Activated CD4-positive, alpha-beta T cell treated with anti-CD3 and anti-CD28 coated beads for 48 hours (primary cell): Measurements from ENCODE around the gene KRT36.

Experiments used
- DNase-seq: peaks from one replicate; pipeline ENCODE4 v3.0.0-alpha.2; 2020

KRT36 gene

DNA sequence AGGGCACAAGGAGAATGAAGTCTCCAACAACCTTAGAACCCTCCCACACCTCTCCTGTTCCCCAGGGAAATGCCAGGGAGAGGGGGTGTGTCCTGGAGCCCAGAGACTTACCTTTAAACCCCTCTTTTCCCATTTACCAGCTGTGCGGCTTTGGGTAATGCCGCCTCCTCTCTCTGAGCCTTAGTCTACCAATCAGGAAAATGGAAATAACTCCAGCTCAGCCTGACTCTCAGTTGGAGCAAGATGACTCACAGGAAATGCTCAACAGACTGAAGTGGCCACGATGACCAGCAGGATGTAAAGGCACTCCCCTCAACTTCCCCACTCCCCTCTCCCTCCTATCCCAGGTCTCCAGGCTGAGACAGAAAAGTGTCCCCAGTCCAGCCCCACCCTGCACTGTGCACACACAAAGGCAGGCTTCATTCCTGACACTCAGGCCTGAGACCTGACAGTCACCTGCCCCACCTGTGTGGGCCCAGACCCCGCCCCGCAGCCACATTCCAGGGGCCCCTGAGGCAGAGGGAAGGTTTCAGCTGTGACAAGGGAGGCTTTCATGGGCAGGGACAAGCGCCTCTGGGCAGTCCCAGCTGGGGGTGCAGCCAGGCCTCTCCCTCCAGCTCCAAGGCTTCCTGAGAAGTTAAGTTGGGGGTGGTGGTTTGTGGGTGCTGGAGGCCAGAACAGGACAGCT lies 32.0 kb upstream of the KRT36 start:
- no peak for DNase-seq

DNA sequence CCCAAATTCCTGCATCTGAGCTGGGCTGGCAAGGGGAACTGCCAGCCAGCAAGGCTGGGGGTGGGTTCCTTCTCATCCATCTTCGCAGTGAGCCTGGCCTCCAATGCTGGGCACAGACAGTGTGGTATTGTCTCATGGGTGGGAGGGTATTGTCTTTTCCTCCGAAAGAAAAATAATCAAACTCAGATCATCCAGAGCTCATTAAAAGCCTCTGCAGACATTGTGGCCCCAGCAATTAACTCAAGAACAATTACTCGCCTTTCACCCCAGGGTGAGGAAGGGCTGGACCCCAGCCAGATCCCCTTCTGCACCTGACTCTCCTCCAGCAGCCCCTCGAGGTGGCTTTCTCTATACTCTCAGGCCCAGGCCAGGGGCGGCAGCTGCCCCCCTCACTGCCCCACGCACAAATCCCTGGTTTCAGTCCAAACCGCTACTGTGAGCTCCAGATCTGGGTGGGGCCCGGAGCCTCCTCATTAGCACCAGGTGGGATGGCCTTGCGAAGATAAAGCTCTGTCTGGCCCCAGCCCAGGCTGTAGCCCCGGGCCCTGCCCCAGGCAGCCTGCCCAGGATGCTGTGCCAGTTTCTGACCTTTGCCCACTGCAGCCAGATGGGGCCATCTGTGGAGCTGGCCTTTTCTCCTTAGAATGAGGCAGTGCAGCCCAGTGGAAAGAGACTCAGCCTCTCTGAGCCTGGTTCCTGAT lies 31.3 kb upstream of the KRT36 start:
- no peak for DNase-seq

DNA sequence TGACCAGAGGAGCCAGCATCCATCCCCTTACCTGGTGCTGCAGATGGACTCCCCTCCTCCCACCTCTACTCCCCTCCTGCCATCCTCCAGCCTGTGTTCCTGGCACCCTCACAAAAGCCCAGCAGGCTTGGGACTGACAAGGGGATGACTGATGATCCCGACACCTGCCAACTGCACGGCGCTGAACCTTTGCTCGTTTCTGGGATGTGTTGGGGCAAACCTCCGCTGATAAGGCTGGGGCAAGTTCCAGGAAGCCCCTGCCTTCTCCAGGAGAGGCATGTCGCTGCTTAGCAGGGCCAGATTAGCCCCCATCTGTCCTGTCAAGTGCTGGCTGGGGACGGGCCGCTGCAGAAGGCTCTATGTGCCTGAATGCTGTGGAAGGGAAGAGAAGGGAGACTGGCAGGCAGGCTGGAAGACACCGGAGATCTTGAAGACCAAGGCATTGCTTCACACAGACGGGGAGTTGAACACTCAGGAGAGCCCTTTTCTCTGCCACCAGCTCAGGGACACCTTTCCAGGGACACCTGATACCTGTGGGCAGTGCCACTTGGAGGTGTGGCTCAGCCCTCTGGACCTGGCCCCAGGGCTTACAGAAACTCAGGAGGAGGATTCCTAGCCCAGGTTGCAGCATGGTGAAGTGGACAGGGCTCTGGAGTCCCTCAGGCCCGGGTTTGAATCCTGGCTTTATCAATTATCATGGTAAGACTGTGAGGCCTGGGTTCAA lies 30.0 kb upstream of the KRT36 start:
- no peak for DNase-seq

DNA sequence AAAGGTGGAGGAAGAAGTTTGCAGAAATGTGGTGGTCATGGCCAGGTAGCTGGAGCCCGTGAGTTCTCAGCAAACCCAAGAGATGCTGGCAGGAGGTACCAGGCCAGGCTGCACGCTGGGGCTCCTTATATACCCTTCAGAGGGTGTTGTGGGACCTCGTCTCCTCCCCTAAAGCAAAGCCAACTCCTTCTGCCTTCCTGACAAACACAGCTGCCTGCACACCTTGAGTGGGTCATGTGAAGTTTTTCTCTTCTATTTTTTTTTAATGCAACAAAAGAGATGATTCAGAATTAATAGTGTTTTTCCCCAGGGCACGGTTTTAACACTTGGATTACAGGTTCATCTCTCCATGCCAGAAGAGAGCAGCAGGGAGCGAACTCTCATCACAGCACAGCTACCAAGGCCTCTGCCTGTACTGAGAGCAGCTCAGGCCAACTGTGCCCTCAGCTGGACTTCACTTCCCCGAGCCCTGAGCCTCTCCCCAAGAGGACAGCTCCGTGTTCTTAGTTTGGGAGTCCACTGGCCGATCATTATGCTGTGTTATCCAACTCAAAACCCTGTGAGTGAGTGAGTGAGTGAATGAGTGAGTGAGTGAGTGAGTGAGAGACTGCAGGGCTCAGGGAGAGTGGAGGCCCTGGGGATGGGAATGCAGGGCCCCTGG lies 29.2 kb upstream of the KRT36 start, which contains the start of gene KRT15:
Gene KRT15, minus strand, starts transcription at position 102 of the 661 bp plus-strand sequence. Its CDS starts 63 bp downstream, at position 39.
- no peak for DNase-seq

DNA sequence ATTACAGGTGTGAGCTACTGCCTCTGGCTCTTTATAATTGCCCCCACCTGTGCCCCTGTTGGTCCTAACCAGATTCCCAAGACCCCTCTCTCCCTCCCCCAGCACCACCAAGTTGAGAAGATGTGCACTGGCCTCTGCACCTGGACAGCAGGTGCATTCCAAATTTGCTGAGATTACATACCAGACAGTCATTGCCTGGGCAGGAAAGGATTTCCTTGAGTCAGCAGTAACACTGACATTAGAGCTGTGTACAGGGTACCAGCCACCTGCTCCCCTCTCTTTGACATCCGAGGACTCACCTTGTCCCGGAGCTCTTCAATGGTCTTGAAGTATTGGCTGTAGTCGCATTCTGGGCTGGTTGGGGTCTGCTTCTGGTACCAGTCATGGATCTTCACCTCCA lies 28.3 kb upstream of the KRT36 start:
- DNase-seq = no peak

DNA sequence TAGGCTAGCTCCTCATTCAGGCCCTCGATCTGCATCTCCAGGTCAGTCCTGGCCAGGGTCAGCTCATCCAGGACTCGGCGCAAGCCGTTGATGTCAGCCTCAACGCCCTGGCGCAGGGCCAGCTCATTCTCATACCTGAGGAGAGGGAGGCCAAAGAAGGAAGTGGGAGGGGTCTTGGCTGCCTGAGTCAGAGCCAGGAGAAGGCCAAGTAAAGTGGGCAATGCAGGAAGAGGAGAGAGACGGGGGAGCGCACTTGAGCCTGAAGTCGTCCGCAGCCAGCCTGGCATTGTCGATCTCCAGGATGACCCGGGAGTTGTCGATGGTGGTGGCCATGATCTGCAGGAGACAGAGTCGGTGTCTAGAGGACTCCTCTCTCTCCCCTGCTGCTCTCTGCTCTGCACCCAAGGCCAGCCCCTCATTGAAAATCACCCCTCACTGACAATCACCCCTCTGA lies 27.1 kb upstream of the KRT36 start:
- DNase-seq = no peak

DNA sequence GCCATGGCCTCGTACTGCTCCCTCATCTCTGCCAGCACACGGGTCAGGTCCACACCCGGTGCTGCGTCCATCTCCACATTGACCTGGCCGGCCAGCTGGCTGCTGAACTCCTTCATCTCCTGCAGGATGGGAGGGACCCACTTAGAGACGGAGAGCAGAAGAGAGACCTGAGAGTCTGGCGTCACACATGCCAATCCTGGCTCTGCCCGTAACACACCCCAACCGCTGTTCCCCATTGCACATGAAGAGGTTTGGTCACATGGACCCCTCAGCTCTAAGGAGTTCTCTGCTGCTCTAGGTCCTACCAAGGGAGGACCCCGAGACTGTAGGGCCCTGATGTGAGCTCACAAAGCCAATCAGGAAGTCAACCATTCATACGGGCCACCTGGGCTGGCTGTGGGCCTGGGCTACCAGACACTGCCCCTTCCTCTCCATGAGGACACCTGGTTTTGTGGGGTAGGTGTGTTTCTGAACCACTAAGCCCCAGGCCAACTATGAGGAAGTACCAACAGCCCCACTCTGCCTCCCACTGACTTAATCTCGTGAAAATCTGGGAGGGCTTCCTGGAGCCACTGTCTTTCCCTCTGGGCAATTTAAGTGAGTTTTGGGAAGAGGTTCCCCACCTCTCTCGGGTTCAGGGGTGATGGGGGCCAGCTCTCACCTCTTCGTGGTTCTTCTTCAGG lies 26.6 kb upstream of the KRT36 start:
- no peak for DNase-seq

DNA sequence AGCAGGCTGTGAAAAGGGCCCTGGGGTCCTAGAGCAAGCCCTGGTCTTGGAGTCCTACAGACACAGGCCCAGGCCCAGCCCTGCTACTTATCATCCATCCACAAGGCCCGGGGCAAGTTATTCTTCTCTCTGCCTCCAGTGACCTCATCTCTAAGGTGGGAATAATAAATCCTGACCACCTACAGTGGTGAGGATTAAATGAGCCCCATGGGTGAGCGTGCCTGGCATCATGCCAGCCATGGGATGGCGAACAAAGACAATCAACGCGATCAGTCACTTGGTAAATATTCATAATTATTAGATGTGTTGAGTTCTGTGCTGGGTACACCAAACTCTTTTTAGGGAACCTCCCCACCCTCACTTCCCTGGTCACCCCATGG lies 23.4 kb upstream of the KRT36 start:
- DNase-seq = no peak

DNA sequence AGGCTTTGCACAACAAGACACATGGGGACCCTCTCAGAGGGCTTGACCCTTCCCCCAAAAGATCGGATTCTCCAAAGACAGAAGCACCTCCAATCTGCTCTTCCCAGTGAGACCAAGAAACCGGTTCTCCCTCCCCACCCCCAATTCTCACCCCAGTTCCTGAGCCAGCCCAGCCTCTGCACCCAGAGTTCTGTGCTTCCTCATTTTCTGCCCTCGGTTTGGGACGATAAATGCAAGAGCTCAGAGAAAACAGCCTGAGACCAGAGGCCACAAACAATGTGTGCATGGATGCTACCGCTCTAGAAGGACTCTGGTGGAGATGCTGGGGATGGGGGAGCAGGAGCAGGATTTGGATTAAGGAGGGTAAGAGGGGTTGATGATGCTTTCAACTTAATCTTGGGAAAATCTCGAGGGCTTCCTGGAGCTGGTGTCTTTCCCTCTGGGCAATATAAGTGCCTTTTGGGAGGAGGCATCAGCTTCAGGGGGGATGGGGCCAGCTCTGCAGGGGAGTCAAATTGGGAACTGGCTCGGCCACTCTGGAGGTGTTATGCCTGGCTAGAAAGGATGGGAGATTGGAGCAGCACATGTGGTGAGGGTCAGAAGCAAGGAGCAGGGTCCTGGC lies 22.9 kb upstream of the KRT36 start:
- no peak for DNase-seq

DNA sequence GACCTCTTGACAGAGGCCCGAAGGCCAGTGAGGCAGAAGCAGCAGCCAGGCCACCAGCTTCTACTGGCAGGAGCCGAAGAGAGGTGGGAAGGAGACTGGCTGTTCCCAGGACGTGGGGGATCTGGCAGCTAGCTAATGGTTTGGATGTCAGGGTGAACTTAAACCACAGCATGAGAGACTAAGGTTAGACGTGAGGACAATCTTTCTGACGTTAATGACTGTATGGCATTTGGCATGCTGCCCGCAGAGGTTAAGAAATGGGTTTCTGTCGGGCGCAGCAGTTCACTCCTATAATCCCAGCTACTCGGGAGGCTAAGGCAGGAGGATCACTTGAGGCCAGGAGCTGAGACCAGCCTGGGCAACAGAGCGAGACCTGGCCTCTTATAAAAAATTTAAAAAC lies 22.0 kb upstream of the KRT36 start:
- DNase-seq = no peak

DNA sequence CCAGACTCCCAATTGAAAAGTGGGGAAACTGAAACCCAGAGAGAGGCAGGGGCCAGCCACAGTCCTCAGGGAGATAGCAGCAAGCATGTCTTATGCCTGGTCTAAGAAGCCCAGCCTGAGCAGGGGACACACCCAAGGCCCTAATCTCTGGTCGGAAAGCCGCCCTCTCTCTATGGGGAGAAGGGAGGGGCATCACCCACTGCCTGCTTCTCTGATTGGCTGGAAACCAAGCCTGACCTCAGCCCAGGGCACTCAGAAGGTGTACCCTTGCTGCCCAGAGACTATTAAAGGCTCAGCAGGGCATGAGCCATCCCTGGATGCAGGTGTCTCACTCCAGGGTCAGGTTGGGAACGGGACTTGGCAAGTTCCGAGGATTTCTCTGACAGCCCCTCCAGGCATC lies 21.4 kb upstream of the KRT36 start:
- DNase-seq = no peak

DNA sequence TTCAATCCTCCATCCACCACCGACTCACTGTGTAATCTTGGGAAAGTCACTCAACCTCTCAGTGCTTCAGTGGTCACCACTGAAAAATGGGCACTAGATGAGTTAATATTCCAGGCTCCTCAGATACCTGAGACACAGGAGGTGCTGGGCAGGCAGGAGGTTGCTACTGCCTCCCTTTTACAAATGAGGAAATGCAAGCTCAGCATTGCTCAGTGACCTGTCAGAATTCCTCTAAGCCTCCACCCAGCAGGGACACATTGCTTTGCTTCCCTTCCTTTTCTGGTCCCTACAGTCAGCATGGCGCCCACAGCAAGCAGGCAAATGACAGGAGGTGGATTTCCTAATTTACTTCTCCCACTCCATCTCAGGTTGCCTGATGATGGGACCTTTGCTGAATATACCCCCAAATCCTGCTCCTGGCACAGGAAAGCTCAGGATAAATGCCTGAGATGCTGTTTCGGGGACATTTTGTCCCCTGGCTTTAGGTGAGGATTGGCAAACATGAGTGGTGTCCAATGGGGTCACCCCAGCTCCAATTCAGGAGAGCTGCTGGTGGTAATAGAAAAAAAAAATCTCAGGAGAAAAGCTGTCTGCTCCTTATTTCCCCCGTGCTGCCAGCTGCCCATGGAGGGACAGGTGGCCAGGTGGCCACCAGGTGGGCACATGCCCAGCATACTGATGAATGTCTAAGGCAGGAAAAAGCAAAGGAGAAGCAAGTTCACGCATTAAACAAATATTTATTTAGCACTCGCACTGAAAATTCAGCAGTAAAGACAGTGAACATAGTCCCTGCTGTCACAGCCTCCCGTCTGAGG lies 20.7 kb upstream of the KRT36 start:
- DNase-seq = no peak

DNA sequence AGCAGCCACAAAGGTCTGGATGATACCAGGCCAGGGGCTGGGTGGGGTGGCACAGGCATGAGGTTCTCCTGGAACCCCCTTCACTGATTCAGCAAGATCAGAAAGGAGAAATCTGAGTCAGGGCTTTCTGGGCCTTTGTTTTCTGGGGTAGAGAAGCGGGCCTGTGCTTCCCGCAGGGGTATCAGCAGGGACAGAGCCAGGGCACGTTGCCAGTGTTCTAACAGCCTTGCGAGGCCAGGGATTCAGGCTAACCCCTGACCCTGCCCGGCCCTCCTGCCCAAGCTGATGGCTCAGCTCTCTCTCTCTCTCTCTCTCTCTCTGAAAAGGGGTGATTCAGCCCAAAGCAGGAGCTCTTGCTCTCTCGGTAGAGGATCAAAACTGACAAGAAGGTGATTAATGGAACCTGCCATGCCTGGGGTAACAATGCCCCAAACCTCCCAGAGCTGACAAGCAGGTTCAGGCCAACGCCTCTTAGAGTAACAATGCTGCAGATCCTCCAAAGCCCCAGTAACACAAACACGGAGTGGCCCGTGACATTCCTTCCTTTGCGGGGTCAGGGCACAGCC lies 17.7 kb upstream of the KRT36 start:
- DNase-seq = no peak

DNA sequence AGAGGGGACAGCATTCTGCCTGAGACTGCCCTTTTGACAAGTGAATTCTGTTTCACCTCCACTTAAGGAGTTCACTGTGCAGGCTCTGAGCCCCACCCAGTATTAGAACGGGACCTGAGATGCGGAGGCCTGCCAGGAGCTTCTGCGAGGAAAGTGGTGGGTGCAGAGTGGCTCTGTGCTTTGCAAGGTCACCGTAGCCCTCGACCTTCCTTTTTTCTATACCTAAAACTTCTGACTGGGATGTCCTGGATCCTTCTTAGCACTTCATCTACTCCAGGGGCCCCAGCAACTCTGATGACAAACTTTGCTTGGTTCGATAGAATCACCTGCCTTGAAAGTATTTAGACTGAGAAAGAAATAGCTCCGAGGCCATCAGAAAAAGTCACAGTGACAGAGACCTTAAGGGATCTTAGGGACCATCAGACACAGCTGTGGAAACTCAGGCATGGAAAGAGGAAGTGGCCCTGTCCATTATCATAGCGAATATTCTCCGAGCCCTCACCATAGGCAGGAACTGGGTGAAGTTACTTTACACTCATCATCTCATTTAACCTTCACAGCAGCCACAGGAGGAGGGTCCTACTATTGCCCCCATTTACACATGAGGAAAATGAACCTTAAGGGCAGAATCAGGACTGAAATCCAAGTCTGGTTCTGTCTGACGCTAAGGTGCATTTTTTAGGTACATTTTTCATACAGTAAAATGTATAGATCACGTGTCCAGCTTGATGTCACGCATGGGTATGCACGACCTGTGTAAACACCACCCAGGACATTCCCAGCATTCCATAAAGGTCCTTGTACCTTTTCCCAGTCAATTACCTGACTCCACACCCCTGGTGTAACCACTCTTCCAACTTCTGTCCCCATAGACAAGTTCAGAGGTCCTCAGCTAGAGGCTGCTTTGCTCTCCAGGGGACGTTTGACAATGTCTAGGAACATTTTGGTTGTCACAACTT lies 16.4 kb upstream of the KRT36 start:
- no peak for DNase-seq

DNA sequence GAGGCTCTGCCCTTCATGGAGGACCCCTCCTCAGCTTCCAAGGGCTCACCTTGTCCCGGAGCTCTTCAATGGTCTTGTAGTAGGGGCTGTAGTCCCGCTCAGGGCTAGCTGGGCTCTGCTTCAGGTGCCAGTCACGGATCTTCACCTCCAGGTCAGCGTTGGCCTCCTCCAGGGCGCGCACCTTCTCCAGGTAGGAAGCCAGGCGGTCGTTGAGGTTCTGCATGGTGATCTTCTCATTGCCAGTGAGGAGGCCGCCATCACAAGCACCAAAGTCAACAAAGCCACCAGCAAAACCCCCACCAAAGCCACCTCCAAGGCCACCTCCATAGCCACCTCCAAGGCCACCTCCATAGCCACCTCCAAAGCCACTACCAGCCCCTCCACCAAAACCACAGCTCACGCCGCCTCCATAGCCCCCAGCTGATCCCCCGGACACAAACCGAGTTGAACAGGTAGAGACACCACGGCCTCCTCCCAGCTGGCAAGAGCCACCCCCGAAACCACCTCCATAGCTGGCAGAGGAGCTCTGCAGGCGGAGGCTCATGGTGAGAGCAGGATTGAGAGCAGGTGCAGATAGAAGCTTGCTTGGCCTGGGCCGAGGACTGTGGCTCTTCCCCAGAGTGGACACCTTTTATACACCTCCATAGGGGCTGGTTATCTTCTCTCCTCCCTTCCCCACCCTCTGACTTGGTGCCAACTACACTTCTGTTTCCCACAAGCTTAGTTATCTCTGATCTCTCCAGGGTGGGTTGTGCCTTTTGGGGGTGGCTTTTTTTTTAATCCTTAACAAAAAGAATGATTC lies 15.5 kb upstream of the KRT36 start, which contains the start of gene KRT13:
Gene KRT13, minus strand, starts transcription at position 606 of the 802 bp plus-strand sequence. Its CDS starts 62 bp downstream, at position 544.
- DNase-seq = no peak

DNA sequence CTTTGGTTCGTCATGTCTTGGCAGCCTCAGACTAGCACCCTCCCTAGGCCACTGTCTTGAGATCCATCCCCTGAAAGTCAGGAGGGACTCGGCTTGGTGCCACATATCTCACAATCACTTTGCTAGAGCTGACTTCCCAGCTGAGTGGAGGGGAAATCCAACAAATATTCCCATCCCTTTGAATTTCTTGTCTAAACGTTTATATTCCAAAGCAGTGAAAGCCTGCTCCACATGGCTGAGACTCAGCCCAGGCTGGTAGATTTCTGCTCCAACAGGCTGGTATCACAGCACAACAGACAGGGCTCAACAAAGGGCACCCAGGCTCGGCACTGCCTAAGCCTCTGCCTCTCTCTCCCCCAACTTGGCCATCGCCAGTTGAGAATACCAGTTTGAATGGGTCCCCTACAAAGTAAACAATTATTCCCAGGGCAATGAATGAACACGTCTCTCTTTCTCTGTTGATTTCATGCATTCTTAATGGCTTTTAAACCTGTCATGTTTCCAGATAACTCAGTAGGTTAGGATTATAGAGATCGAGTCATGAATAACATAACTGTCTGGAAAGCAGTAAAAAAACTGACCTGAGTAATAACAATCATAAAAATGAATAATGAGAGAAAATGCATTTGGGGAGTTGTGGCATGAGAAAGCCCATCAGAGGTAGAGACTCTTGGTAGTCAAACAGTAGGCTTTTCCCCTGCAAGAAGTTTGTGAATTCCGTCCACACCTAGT lies 14.7 kb upstream of the KRT36 start:
- DNase-seq = no peak

DNA sequence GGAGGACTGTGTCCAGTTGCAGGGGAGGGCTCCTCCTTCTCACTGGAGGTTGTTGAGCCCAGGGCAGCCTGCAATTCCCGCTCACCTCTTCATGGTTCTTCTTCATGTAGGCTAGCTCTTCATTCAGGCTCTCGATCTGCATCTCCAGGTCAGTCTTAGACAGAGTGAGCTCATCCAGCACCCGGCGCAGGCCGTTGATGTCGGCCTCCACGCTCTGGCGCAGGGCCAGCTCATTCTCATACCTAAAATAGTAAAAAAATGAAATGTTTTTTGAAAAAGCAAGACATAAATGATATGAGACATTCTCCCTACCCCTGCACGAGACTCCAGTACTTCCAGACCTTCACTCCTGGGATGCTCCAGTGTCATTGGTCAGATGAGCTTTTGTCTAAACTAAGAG lies 13.5 kb upstream of the KRT36 start:
- no peak for DNase-seq
